Islet precursor cell (in vitro differentiated cells): ENCODE results near the gene SNORC.

ENCODE experiments used
- DNase-seq: peaks from one replicate; pipeline ENCODE4 v3.0.0-alpha.2; 2018

The SNORC gene

GRCh38 chr2:232869138-232870017 is 686 bp upstream of the SNORC start:
- no peak for DNase-seq

DNA sequence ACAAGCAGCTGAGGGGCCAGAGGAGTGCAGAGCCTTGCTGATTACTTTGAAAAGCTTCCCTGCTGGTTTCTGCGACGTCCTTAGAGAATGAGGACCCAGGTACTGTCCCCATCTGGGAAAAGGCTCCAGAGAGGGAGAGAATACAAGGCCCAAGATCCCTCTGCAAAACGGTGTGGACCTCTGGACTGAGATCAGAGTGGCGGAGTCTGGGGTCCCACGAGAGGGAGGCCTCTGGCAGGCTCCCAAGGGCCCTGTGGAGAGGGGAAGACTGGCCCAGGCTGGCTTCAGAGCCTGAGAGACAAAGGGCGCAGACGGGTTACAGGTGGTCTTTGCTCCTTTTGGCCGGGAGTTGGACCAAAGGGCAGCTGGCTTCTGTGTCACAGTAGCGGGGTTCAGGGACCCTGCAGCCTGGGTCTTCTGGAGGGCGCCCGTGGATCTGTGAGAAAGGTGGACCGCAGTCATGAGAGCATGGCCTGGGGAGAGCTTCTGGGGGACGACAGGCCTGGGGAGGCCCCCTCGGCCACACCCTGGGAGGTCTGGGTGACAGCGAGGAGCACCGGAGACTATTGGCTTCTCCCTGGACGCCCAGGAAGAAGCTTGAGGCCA is 805 bp downstream of the SNORC start:
- no peak for DNase-seq

- DNase-seq, result peak; percentile 37
Measured at GRCh38 chr2:232871418-232871834, 1.4 kb downstream of the SNORC start.

DNA sequence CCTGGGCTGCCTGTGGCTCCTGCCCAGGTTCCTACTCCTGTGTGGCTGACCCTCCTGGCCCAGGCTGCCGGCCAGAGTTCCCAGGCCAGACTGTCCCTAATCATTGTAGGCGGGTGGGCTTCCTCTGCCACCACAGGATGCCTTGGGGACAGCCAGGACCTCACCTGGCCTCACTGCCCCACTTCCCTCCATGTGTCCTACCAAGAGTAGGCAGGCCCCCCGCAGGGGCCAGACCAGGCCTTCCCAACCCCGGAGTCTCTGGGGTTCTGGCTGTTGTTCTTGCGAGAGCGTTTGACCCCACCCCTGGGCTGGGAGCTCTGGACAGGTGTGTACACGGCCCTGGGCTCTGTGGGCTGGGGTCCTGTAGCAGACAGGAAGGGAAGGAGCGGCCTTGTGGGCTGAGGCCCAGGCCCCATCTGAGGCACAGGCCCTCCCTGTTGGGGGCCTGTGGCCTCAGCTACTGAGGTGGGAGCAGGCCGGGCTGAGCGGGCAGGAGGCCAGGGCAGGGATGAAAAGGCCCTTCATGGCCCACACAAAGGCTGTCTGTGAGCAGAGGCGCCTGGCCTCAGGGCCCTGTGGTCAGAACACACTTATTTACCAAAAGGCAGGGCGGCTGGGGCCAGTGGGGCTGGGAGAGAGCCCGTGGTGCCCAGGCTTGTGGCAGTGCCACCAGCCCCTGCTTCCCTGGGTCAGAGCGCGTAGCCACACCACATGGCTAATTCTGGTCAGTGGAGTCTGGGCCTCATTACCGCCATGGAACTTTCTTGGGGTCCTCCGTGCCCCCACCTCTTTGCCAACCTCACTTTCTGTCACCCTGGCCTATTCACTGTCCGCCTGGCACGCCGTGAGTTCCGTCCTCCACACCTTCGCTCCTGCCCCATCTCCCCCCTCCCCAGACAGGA is 2.0 kb downstream of the SNORC start:
- no peak for DNase-seq

- DNase-seq, result no peak
Measured at GRCh38 chr2:232872826-232873225, 2.8 kb downstream of the SNORC start.

GRCh38 chr2:232873292-232873908 is 3.3 kb downstream of the SNORC start:
- no peak for DNase-seq

GRCh38 chr2:232873909-232874641 is 4.0 kb downstream of the SNORC start:
- DNase-seq, result no peak

DNA sequence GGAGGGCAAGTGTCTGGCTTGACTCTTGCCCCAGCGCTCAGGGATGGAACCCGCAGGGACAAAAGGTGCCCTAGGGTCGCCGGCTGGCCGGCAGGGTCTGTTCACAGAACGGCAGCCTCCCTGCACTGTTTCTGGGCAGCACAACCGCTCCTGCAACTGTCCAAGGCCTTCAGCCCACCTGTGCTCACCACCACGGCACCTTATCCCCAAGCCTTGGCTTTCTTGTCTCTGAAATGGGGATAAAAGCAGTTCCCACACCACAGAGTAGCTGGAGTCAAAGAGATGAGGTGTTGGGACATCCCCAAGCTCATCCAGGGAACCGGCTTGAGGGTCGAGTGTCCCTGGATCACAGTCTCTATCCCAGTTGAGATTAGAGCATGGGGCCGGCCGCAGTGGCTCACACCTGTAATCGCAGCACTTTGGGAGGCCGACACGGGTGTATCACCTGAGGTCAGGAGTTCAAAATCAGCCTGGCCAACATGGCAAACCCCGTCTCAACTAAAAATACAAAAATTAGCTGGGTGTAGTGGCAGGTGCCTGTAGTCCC is 4.7 kb downstream of the SNORC start:
- no peak for DNase-seq

DNA sequence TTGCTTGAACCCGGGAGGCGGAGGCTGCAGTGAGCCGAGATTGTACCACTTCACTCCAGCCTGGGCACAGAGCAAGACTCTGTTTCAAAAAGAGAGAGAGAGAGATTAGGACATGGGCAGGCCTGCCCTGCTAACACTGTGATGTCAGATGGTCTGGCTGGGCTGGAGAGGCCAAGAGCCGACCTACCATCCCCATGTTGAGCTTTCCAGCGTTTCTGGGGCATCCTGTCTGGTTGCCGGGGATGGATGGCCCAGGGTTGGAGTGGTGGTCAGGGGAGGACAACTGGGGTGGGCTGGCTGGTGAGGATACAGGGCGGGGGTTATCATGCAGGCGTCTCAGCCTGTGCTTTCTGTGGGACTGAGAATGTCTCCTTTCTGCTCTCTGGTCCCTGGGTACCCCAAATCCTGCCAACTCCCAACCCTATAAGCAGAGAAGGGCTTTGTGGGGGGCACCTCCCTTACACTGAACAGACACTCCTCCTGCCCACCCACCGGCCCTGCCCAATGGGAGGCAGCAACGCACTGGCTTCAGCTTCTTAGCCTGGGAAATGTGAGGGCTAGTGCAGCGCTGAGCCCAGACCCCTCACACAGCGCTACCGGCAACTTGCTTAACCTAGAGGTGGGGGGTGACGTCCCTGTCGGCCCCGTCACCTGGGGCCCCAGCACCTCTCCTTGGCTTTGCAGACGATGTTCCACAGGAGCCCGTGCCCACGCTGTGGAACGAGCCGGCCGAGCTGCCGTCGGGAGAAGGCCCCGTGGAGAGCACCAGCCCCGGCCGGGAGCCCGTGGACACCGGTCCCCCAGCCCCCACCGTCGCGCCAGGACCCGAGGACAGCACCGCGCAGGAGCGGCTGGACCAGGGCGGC is 5.4 kb downstream of the SNORC start:
- DNase-seq, result no peak

- no peak for DNase-seq
Measured at GRCh38 chr2:232876161-232876977, 6.3 kb downstream of the SNORC start.

- no peak for DNase-seq
Measured at GRCh38 chr2:232876978-232877441, 6.9 kb downstream of the SNORC start.

DNA sequence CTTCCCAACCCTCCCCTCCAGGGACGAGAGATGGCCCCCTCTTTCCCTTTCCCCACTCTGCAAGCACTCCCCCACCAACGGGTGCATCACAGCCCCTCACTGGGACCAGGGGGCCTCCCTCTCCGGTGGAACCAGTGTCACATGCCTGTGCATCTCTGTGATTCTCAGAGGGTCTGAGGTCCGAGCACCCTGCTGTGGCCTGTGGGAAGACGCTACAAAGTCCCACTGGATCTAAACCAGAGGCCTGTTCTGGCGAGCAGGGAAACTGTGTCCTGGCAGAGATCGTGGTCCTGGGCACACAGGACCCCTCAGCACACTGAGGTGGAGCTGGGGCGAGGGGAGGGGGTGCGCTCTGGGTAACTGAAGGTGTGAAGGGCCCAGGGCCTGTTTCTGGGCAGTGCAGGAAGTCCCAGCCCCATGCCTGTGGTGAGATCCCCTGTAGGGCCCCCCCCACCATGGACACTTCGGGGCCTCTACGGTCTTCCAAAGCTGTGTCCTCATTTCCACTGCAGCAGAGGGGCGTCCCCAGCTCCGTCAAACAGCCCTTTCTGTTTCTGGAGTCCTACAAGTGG is 8.0 kb downstream of the SNORC start:
- DNase-seq, result no peak

DNA sequence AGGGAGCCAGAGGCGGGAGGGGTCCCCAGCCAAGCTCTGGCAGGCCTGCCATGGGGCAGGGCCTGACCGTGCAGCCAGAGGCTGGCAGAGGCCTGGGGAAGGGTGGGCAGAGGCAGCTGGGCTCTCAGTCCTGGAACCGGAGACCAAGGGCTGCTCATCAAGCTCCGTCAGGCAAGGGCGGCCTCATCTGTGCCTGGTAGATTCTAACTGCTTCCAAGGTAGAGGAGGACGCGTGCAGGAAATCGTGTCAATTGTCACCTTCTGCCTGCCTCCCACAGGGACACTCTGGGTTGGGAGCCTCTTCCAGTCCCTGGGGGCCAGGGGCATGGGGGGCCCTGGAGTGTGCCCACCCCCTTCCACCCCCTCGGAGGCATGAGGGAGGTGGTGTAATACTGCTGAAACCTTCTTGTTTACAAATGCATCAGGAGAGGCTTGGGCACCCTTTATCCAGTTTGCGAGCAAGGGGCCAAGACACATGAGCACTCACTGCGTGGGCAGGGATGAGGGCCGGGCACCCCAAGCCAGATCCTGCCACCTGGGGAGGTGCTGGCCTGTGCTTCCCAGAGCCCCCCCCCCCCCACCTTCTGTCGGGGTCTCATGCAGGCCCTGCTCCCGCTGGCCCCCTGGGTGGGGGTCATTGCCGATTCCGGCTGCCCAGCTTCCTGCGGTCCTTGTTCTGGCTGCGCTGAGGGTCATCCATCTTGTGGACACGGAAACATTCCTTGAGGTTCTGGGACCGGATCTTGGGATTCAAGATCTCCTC is 9.0 kb downstream of the SNORC start:
- no peak for DNase-seq

DNA sequence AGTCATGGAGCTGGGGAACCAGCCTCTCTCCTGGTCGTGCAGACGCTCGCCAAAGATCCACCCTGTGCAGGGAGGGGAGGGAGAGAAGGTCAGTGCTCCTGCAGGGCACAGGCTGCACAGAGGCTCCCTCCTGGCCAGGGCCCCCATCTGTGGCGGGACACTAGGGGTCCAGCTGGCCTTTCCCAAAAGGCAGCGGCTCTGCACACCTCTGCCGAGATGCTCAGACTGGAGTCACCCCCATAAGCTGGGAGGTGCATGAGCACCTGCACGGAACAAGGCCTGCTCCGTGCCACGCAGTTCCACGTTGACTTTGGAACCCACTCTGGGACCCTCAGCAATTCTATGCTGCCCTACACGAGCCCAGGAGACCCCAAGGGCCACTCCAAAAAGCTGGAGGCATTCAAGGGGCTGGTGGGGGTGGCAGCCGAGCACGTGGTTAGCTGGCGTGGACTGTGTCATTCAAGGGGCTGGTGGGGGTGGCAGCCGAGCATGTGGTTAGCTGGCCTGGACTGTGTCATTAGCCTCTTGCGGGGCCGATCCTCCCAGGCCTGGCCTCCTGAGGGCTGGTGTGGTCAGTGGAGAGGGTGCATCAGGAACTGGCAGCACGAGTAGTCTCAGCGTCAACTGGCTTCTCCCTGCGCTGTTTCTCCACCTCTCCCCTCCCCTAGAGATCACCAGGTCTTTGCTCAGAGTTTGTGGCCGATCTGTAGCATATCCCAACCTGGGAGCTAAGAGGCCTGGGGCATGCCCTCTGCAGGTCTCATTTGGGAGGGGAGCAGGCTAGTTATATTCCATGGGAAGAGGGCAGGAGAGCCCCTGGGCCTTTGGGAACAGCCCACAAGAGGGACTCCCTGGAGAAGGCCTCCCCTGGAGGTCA is 9.8 kb downstream of the SNORC start:
- DNase-seq, result peak; percentile 57

DNA sequence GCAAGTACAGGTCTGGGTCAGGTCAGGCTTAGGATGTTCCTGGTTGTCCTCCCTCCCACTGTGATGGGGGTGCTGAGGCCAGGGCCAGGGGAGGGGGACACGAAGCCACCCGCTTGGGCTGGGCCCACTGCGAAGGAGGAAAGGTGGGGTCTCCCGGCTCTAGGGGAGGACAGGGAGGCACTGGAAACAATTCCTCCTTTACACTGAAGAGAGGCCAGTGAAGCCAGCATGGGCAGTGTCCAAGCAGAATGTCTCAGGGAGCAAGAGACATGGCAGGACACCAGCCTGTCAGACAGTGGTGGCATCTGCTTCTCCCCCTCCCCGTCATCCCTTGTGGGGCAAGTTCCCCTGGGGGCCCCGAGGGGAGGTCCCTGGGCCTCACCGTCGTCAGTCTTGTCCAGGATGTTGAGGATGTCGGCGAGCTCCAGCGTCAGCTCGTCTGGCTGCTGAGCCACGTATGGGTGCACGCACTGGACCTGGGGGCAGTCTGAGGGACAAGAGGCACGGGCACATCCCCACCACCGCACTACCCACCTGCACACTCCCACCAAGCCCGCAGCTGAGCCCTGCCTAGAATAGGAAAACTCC is 10.8 kb downstream of the SNORC start:
- no peak for DNase-seq

- DNase-seq, result no peak
Measured at GRCh38 chr2:232882085-232882484, 12.0 kb downstream of the SNORC start.

DNA sequence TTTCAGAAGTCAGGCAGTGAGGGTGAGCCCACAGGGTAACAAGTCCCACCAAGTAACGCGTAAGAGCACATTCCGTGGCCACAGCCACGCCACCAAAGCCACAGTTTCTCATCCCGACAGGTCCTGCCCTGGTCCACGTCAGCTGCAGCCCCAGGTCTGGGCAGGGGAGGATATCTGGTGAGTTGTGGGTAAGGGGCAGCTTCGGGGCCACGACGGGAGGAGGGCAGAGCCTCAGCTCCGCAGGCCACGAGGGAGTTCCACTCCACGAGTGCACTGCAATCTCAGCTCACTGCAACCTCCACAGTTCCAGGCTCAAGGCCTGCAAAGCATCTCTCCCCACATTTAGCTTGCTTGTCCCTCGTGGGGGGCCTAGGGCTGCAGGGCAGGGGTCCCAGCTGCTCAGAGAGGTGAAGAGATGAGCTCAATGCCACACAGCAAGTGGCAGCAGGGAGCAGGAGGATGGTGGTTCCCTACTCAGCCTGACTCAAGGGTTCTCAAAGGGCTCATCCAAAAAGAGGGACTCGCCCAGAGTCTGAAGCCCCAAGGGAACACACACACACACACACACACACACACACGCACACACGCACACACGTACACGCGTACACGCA is 12.5 kb downstream of the SNORC start:
- no peak for DNase-seq
